HG02763 (cell line): ENCODE results near the gene NRXN2.

Experiments used
- ATAC-seq: cut with Tn5 transposase; IDR thresholded peaks from one replicate; pipeline ENCODE4 v1.9.1; 2021; ENCODE audit warnings: mild to moderate bottlenecking, moderate library complexity; ENCODE audit not compliant: unreplicated experiment

Gene NRXN2

DNA sequence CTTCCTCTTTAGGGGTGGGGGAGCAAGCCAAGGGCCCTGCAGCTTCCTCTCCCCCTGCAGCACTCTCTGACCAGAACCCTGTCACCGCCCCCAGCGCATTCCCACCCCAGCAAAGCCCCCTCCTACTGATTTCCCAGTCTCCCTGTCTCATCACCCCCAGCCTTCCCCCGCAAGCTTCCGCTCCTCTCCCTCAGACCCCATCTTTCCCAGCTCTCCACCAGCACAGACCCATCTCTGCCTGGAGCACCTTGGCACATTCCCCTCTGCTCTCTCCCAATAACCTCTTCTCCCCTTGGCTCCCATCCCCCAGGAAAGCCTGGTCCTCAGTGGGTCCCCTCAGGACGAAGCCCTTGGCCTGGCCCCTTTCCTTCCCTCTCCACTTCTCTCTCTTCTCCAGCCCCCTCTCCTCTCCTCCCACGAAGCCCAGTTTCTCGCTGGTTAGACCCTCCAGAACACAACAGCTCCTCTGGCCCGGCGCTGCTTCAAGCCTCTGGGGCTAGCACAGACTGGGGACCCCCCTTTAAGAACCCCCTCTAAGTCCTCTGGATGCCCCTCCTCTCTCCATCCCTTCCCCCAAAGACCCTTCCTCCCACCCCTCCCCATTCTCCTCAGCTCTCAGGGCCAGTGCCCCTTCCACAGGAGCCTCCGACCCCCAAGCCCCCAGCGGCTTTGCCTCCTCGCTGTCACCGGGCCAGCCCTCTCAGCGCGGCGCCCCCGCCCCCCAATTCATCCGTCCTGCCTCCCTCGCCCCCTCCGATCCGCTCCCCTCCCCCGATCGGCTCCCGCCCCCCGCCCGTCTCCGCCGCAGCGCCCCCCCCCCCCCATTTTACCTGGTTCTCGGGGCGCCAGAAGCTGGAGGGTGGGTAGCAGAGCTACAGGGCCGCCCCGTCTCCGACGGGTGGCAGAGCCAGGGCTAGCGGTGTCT is 594 bp downstream of the NRXN2 start:
- ATAC-seq, result no peak

GRCh38 chr11:64721359-64721699 is 1.7 kb downstream of the NRXN2 start:
- ATAC-seq, result no peak

- ATAC-seq, result no peak
These were observed 2.2 kb downstream of the NRXN2 start for GRCh38 chr11:64720640-64721358.

DNA sequence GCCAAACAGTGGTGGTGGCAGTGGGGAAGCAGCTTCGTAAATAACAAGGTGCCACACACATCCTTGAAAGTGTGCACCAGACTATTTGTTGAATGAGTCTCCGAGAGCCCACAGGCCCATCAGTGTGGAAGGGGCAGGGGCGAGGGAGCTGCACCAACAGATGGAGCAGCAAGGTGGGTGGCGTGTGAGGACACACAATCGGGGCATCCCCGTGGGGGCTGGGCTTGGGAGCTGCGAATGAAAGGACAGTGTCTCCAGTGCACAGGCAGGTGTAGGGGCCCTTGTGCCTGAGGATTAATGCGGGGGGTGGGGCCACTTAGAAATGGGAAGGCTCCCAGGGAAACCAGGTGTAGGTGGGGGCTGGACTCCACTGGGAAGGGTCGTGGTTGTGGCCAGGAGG is 2.8 kb downstream of the NRXN2 start:
- ATAC-seq, result no peak

DNA sequence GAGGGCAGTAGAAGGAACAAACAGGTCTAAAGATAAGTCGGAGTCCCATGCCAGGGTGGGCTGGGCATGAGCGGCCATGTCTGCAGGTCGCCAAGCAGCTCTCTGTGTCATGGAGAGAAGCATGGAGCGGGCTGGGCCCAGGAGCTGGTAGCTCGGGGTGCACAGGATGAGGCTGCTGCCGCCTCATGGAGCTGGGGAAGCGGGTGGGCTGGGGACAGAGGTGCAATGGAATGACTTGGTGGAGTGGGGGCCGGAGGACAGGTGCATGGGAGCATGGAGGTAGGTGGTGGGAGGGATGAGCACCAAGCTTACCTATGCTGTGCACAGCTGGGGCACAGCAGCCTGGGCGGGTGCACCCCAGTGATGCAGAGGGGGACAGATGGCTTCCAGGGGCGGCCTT is 3.6 kb downstream of the NRXN2 start:
- ATAC-seq, result no peak

DNA sequence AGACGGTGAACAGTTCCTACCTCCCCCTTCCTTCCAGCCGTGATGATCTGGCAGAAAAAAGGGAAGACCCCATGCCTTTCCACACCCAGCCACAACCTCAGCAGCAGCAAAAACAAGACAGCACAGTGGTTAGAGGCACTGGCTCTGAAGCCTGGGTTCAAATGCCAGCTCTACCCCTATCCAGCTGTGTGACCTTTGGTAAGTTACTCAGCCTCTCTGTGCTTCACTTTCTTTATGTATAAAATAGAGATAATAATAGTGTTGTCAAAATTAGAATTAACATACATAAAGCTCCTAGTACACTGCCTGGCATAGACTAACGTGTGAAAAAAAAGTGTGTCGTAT is 4.2 kb downstream of the NRXN2 start:
- no peak for ATAC-seq

DNA sequence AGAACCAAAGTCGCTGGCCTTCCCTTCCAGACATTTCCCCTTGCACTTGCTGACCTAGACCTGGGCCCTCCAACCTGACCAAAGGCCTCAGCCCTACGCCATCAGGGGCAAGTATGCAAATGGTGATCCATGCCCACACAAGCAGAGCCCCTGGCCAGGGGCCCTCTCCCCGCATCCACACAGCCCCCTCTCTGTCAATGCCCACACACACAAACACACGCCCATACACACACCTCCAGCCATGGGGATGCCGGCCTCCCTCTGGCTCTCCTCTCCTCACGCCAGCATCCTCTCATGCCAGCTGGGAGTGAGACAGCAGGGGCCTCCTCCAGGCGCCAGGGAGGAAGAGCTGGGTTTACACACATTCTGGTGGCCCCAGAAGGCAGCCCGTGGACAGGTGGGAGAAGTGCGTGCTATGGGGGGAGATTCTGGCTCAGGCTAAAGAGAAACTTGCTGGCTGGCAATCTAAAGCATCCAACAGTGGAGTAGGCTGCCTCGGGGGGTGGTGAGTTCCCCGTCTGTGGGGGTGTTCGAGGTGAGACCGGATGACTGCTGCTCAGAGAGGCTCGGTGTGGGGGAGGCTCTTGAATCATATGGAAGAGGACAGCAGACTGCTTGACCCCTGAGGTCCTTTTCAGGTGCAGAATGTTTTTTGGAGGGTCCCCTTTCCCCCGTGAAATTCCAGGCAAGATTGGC is 4.8 kb downstream of the NRXN2 start:
- no peak for ATAC-seq

GRCh38 chr11:64717268-64717578 is 5.8 kb downstream of the NRXN2 start:
- ATAC-seq, result no peak

- ATAC-seq, result no peak
These were observed 6.3 kb downstream of the NRXN2 start for GRCh38 chr11:64716473-64717267.

DNA sequence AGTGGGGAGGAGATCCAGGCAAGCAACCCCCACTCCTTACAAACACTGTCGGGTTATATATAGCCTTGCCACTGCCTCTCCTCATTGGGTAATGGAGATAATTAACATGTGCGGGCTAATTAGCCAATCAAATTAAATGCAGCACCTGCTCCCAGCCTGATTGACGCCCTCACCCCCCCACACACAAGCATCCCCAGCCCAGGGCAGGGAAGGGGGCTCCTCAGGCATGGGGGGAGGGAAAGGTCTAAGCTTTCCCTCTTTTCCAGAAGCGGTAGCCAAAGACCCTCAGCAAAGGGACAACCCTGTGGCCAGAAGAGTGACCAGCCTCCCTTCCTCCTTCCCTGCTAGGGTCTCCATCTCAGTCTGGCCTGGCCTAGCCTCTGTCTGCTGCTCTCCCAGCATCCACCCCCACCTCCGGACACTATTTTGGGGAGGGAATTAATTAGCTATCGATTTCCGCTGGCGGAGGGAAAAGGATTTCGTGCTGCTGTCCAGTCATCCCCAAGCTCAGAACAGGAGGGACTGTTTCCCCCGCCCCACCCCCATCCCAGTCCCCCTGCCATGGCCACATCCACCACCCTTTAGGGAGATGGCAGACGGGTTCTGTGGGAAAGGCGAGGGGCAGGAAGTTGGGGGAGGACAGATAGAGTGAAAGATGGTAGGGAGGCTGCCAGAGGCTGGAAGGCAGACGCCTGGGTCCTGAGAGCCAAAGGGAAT is 7.1 kb downstream of the NRXN2 start:
- no peak for ATAC-seq

DNA sequence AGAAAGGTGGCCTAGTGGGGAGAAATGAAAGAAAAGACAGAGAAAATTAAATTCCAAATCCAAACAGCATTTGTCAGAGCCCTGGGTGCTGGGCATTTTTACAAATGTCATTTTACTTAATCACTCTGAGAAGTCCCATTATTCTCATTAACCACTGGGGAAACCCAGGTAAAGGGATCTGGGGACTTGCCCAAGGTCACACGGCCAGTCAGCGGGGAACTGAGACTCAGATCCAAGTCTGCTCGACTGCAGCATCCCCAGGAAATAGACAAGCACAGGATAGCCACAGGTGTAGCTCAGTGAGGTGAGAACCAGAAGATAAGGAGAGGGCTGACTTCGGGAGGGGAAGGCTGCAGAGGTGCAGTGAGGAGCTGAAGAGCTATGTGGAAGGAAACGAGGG is 7.9 kb downstream of the NRXN2 start:
- ATAC-seq, result no peak

DNA sequence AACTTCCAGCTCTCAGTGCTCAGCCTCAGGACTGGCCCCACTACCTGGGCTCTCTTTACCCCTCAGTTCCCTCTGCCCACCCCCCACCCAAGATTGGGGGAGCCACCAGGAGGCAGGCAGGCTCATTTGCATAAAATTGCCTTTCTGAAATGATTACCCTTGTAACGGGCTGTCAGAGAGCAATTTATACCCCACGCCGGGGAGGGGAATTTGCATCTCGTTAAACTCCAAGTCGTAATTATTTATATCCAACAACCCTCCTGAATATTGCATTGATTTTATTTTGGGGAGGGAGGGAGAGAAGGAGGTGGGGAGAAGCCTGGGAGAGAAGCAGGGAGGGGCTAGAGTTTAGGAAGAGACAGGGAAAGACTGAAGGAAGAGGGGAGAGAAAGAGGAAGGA is 8.3 kb downstream of the NRXN2 start:
- no peak for ATAC-seq

- no peak for ATAC-seq
These were observed 9.1 kb downstream of the NRXN2 start for GRCh38 chr11:64713781-64714363.

DNA sequence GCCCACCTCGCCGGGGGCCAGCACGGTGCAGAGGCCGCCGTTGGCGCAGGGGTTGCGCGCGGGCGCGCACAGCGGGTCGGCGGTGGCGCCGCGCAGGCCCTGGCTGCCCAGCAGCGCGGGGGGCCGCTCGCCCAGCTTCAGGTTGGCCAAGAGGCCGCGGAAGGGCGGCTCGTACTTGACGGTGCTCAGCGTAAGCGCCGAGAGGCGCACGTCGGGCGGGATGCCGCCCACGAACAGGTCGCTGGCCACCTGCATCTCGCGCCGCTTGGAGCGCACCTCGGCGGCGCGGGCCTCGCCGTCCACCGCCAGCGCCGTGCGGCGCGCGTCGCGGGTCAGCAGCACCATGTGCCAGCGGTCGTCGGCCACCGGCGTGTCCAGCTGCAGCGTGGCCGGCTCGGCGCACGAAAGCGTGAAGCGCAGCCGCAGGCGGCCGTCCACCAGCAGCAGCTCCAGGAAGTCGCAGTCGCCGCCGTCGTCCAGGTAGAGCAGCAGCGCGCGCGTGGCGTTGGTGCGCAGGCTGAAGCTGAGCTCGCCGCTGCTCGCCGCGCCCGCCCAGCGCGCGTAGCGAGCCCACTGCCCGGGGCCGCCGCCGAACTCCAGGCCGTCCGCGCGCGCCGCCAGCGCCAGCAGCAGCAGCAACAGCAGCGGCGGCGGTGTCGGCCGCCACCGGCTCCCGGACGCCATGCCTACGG is 9.8 kb downstream of the NRXN2 start:
- ATAC-seq, result no peak

DNA sequence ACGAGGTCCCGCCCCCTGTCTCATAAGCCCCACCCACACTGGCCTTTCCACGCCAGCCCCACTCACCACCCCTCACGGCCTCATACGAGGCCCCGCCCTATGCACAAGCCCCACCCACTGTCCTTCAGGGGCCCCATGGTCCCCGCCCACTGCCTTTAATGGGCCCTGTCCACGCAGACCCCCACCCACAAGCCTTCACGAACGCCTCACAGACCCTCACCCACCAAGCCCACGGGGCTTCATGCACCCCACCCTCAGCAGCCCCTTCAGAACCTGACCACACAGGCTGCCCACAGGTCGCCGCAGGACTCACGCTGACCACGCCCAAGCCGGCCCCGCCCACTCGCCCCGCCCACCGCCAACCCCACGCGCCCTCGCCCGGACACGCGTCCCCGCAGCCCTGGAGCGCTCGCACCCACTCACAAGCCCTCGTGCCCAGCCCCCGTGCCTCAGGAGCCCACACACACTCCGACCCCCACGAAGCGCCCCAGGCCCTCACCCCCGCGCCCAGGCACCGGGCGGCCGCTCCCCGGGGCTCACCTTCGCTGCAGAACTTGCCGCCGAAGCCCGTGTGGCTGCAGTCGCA is 10.5 kb downstream of the NRXN2 start:
- no peak for ATAC-seq

DNA sequence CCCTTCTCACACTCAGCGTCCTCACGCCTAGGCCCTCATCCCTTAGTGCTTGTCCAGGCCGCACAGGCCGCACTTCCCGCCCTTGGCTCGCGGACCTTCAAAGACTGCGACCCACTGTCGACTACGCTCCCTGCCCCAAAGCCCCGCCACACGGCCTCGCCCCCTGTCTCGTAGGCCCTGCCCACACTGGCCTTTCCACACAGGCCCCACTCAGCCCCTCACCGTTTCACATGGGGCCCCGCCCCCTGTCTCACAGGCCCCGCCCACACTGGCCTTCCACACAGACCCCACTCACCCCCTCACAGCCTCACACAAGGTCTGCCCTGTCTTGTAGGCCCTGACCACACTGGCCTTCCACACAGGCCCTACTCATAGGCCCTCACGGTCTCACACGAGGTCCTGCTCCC is 11.0 kb downstream of the NRXN2 start:
- ATAC-seq, result no peak

GRCh38 chr11:64711138-64711955 is 11.7 kb downstream of the NRXN2 start:
- no peak for ATAC-seq

DNA sequence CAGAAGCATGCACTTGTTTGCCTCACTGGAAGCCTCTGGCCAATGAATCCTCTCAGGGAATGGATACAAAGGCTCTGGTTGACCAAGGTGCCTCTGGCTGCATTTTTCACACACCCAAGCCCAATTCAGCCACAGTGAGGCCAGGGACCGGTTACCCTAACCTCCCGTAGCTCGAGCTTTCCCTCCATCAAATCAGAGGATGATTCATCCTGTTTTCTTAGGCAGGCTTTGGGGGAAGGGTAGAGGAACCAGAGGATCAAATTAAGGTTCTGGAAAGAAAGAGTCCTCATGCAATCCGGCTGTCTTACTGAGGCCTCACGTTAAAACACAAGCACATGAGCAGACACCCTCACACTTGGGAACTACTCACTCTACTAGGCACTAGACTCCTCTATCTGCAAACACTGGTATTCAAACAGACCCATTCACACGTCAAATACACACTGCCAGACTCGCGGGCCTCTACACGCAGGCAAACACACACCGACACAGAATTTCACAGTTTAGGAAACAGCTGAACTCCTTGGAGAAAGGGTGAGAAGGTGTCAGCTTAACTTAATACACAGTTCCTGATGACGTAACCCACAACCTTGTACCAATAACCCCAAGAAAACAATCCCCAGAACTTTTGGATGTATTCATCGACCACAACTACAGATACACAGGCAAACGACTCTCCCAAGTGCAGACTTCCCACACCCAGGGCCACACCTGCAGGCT is 12.4 kb downstream of the NRXN2 start:
- ATAC-seq, result no peak
